Liver (tissue), 3 donors: ENCODE data around the gene ETDC.

ENCODE experiments used
- EGR1 ChIP-seq, 2 donors: IDR thresholded peaks; 2 replicates each; pipeline ENCODE4 v1.6.1; 2016 to 2018; ENCODE audit warnings: antibody characterized with exemption in 2 of 2, low read depth in 2 of 2
- YY1 ChIP-seq: IDR thresholded peaks from 2 replicates; pipeline ENCODE4 v1.6.1; 2016; ENCODE audit warnings: antibody characterized with exemption, mild to moderate bottlenecking
- TF ChIP-seq, protein P1 (sequence below): fragments of 150-350 bp; IDR thresholded peaks from 2 replicates; pipeline ENCODE4 v1.5.1; 2017; ENCODE audit warnings: improper control_type of control experiment, low read depth, low read length; ENCODE audit not compliant: missing input control
- TF ChIP-seq, protein P2 (sequence below): IDR thresholded peaks from 2 replicates; pipeline ENCODE4 v1.6.1; 2016; ENCODE audit warnings: antibody characterized with exemption, mild to moderate bottlenecking
- donor health status: healthy.
- donor health status: healthy.

DNA sequence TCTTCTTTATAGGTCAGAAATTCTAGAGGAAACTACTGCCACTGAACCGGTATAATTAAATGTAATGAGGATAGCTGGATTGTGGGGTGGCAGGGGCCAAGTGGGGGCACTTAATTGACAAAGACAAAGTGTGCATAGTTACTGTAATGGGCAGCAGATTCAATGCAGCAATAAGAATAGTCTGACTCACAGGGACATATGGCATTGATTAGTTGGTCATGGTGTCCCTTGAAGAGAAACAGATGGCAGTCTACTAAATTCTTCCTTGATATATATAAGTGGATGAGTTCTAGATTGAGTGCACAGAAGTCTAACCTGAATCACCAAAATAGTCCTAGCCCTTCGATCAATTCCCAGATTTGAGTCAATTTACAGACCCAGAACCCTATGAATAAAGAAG, 31.6 kb downstream of the ETDC start:
- TF ChIP-seq, protein P1, sequence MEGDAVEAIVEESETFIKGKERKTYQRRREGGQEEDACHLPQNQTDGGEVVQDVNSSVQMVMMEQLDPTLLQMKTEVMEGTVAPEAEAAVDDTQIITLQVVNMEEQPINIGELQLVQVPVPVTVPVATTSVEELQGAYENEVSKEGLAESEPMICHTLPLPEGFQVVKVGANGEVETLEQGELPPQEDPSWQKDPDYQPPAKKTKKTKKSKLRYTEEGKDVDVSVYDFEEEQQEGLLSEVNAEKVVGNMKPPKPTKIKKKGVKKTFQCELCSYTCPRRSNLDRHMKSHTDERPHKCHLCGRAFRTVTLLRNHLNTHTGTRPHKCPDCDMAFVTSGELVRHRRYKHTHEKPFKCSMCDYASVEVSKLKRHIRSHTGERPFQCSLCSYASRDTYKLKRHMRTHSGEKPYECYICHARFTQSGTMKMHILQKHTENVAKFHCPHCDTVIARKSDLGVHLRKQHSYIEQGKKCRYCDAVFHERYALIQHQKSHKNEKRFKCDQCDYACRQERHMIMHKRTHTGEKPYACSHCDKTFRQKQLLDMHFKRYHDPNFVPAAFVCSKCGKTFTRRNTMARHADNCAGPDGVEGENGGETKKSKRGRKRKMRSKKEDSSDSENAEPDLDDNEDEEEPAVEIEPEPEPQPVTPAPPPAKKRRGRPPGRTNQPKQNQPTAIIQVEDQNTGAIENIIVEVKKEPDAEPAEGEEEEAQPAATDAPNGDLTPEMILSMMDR = no peak
- TF ChIP-seq EGR1 (IDR thresholded peaks at IDR 0.05; ENCODE audit: low read depth in 2 of 2) (no peak), YY1 (no peak)
- TF ChIP-seq, protein P2, sequence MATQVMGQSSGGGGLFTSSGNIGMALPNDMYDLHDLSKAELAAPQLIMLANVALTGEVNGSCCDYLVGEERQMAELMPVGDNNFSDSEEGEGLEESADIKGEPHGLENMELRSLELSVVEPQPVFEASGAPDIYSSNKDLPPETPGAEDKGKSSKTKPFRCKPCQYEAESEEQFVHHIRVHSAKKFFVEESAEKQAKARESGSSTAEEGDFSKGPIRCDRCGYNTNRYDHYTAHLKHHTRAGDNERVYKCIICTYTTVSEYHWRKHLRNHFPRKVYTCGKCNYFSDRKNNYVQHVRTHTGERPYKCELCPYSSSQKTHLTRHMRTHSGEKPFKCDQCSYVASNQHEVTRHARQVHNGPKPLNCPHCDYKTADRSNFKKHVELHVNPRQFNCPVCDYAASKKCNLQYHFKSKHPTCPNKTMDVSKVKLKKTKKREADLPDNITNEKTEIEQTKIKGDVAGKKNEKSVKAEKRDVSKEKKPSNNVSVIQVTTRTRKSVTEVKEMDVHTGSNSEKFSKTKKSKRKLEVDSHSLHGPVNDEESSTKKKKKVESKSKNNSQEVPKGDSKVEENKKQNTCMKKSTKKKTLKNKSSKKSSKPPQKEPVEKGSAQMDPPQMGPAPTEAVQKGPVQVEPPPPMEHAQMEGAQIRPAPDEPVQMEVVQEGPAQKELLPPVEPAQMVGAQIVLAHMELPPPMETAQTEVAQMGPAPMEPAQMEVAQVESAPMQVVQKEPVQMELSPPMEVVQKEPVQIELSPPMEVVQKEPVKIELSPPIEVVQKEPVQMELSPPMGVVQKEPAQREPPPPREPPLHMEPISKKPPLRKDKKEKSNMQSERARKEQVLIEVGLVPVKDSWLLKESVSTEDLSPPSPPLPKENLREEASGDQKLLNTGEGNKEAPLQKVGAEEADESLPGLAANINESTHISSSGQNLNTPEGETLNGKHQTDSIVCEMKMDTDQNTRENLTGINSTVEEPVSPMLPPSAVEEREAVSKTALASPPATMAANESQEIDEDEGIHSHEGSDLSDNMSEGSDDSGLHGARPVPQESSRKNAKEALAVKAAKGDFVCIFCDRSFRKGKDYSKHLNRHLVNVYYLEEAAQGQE = no peak
